PC-9 (cell line): ENCODE measurements around the gene SLC35F3. TPM values are rescaled to one million over a fixed set of nuclear protein-coding genes. Genes with fewer than 3 reads are reported as not detected.

Experiments used
- BruUV-seq: library from RNA; stranded (reverse); fragments of 400-500 nt; replicated peaks from 2 replicates; lab custom pipeline; 2021; lab: Mats Ljungman, UMichigan
- CTCF ChIA-PET: fragments of 300-600 bp; sonication (Branson Sonifier 250); formaldehyde crosslinking; loops from one replicate; lab custom pipeline; 2022; ENCODE audit warnings: antibody characterized with exemption; lab: Charles Lee
- POLR2A ChIA-PET: fragments of 300-600 bp; sonication (Branson Sonifier 250); formaldehyde crosslinking; loops from one replicate; lab custom pipeline; 2022; ENCODE audit warnings: antibody characterized with exemption; ENCODE audit not compliant: unreplicated experiment; lab: Charles Lee
- DNase-seq, 2 experiments: peaks; one replicate each; pipeline versions ENCODE4 v3.0.0 to v3.0.0-alpha.2; 2015 to 2022; ENCODE audit warnings: mixed read lengths in 1 of 2
- H2AFZ ChIP-seq: fragments of 200-600 bp; sonication (generic); 2 replicates; pipeline ENCODE4 v1.8.1; 2017; ENCODE audit warnings: antibody characterized with exemption
- H3F3A ChIP-seq: fragments of 200-600 bp; sonication (generic); 2 replicates; pipeline ENCODE4 v1.8.1; 2017; ENCODE audit warnings: antibody characterized with exemption, mild to moderate bottlenecking, low read depth; ENCODE audit not compliant: insufficient read depth
- H3K27ac ChIP-seq: fragments of 200-600 bp; sonication (generic); 2 replicates; pipeline ENCODE4 v1.6.1; 2016; ENCODE audit warnings: mixed run types
- H3K27me3 ChIP-seq: fragments of 200-600 bp; sonication (generic); 2 replicates; pipeline ENCODE4 v1.6.1; 2016; ENCODE audit warnings: low read depth, mixed run types; ENCODE audit not compliant: insufficient read depth
- H3K36me3 ChIP-seq: fragments of 200-600 bp; sonication (generic); 2 replicates; pipeline ENCODE4 v1.6.1; 2016; ENCODE audit warnings: low read depth, mixed run types
- H3K4me1 ChIP-seq: fragments of 200-600 bp; sonication (generic); replicated peaks from 2 replicates; pipeline ENCODE4 v1.6.1; 2016; ENCODE audit warnings: mixed run types; ENCODE audit not compliant: insufficient read depth
- H3K4me2 ChIP-seq: fragments of 200-600 bp; sonication (generic); 2 replicates; pipeline ENCODE4 v1.6.1; 2017; ENCODE audit warnings: mixed run types
- H3K4me3 ChIP-seq: fragments of 200-600 bp; sonication (generic); 2 replicates; pipeline ENCODE4 v1.6.1; 2016; ENCODE audit warnings: mixed run types
- H3K79me2 ChIP-seq: fragments of 200-600 bp; sonication (generic); 2 replicates; pipeline ENCODE4 v1.6.1; 2017; ENCODE audit warnings: low read depth, mixed run types
- H3K9me2 ChIP-seq: fragments of 200-600 bp; sonication (generic); 2 replicates; pipeline ENCODE4 v1.8.1; 2017; ENCODE audit warnings: mild to moderate bottlenecking; ENCODE audit not compliant: insufficient read depth
- H3K9me3 ChIP-seq: fragments of 200-600 bp; sonication (generic); 2 replicates; pipeline ENCODE4 v1.8.1; 2016; ENCODE audit warnings: low read depth; ENCODE audit not compliant: insufficient read depth
- H4K20me1 ChIP-seq: fragments of 200-600 bp; sonication (generic); 2 replicates; pipeline ENCODE4 v1.8.1; 2017; ENCODE audit not compliant: insufficient read depth
- EZH2 ChIP-seq: fragments of 200-600 bp; sonication (generic); IDR thresholded peaks from 2 replicates; pipeline ENCODE4 v1.8.0; 2017; ENCODE audit warnings: antibody characterized with exemption, low read depth
- intact Hi-C: fragments of 100-400 bp; cut with micrococcal nuclease; formaldehyde crosslinking; loops from one replicate; pipeline ENCODE4 v1.10.0; 2022; ENCODE audit not compliant: unreplicated experiment
- total RNA-seq: library from RNA; stranded (reverse); gene quantifications from 2 replicates; pipeline ENCODE4 v1.2.3, GENCODE V29; 2021
- TF ChIP-seq, protein P1 (sequence below): fragments of 200-600 bp; sonication (generic); conservative IDR thresholded peaks from 2 replicates; pipeline ENCODE4 v1.6.1; 2017; ENCODE audit warnings: mixed run types, antibody characterized with exemption, mild to moderate bottlenecking, moderate library complexity

SLC35F3 gene
- total RNA-seq, 1 experiment from 2014 or later = 6.1 TPM

DNA sequence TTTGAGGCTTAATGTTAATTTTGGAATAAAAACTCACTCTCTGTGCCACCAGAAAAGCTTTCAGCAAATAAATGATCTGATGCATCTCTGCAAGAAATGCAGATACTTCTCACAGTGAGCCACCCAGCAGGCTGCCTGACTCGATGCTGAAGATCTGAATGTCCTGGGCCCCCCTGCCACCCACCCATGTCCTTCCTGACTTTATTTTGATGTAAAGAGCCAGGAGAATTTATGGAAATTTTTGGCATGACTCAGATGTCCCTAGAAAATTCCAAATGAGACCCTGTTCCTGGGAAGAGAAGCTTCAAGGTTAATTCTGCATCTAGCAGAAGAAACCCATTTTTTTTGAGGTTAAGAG lies 406.0 kb downstream of the SLC35F3 start:
- BruUV-seq = no TSS peak
- Histone ChIP-seq H3K9me3 (no peaks in the 10 kb centered on the region), H3K4me2 (no peak overlapping the region; the same call in 1 of the 2 replicates), H3K36me3 (no peaks in the 10 kb centered on the region), H4K20me1 (no peaks in the 10 kb centered on the region), H3K27ac (no peak overlapping the region), H3K4me1 (peaks cover 8% of the 10 kb centered on the region), H3K4me3 (no peak overlapping the region), H3F3A (no peaks in the 10 kb centered on the region), H2AFZ (no peak overlapping the region), H3K9me2 (no peaks in the 10 kb centered on the region), H3K79me2 (no peaks in the 10 kb centered on the region), H3K27me3 (no peaks in the 10 kb centered on the region)
- ChIA-PET CTCF (interaction anchor here (0.5 to 1.8 kb wide), 7 partner anchors 64 to 178 kb away, joined by 3 to 12 read pairs (median 4); no protein-coding TSS in a partner anchor), POLR2A (interaction anchor here (0.6 kb wide), 2 partner anchors 62 to 800 kb away, joined by 4 read pairs; no protein-coding TSS in a partner anchor)
- no peak for DNase-seq
- TF ChIP-seq, protein P1, sequence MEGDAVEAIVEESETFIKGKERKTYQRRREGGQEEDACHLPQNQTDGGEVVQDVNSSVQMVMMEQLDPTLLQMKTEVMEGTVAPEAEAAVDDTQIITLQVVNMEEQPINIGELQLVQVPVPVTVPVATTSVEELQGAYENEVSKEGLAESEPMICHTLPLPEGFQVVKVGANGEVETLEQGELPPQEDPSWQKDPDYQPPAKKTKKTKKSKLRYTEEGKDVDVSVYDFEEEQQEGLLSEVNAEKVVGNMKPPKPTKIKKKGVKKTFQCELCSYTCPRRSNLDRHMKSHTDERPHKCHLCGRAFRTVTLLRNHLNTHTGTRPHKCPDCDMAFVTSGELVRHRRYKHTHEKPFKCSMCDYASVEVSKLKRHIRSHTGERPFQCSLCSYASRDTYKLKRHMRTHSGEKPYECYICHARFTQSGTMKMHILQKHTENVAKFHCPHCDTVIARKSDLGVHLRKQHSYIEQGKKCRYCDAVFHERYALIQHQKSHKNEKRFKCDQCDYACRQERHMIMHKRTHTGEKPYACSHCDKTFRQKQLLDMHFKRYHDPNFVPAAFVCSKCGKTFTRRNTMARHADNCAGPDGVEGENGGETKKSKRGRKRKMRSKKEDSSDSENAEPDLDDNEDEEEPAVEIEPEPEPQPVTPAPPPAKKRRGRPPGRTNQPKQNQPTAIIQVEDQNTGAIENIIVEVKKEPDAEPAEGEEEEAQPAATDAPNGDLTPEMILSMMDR = no peak
- no peak for TF ChIP-seq EZH2
- intact Hi-C loops = loop anchor here (1.0 to 5.0 kb wide), 3 partner anchors 156 to 913 kb away; no protein-coding TSS in a partner anchor

DNA sequence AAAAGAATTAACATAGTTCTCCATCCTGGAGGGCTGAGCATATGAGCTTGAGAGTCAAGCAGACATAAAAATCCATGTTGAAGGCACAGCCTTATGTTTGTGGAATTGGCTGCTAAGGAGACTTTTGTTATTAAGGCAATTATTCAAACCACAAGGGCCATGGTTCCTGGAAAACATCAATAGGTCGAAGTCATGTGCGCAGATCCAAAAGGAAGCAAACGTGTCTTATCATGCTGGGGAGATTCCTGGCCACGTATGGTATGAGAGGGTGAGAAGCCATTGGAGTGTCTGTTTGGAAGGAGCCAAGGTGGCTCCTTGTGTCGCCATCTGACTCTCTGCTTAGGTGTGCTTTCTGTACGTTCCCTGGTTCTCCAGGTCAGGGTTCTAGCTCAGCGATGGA lies 406.9 kb downstream of the SLC35F3 start:
- Histone ChIP-seq H4K20me1 (no peaks in the 10 kb centered on the region), H3K79me2 (no peaks in the 10 kb centered on the region), H3K27ac (no peak overlapping the region), H2AFZ (no peak overlapping the region), H3K4me1 (peaks cover 13% of the 10 kb centered on the region), H3K27me3 (no peaks in the 10 kb centered on the region), H3F3A (no peaks in the 10 kb centered on the region), H3K9me3 (no peaks in the 10 kb centered on the region), H3K36me3 (no peaks in the 10 kb centered on the region), H3K9me2 (no peaks in the 10 kb centered on the region), H3K4me2 (no peak overlapping the region), H3K4me3 (no peak overlapping the region)
- TF ChIP-seq, protein P1 = no peak
- TF ChIP-seq EZH2 = no peak
- intact Hi-C loops = loop anchor here (5.0 kb wide), 1 partner anchor 914 kb away; no protein-coding TSS in a partner anchor
- CTCF ChIA-PET = no interaction called here
- no TSS peak for BruUV-seq
- POLR2A ChIA-PET = no interaction called here
- DNase-seq = no peak

DNA sequence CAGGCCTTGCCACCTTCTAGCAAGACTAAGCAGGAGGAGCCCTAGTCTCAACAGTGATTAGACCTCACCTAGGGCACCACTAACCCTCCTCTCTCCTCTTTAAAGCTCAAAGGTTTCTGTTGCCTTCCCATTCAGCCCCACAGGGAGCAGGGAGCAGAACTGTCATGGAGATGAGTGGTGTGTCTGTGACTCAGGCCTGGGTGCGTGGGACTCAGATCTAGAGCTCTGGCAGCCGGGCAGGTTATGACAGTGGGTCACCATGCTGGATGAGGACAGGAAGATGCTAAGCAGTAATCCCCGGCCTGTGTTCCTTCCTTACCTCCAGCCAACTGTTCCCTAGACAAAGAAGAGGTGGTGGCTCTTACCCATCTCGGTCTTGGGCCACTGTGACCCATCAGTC lies 408.7 kb downstream of the SLC35F3 start:
- DNase-seq = no peak
- Histone ChIP-seq H3F3A (no peaks in the 10 kb centered on the region), H3K4me1 (peaks cover 13% of the 10 kb centered on the region), H3K36me3 (no peaks in the 10 kb centered on the region), H2AFZ (no peak overlapping the region), H3K9me2 (no peaks in the 10 kb centered on the region), H3K9me3 (no peaks in the 10 kb centered on the region), H3K4me2 (no peak overlapping the region), H3K27ac (no peak overlapping the region), H3K27me3 (no peaks in the 10 kb centered on the region), H4K20me1 (no peaks in the 10 kb centered on the region), H3K4me3 (no peak overlapping the region), H3K79me2 (no peaks in the 10 kb centered on the region)
- intact Hi-C loops = loop anchor here (5.0 kb wide), 1 partner anchor 916 kb away; no protein-coding TSS in a partner anchor
- ChIA-PET CTCF (no interaction called here), POLR2A (no interaction called here)
- no TSS peak for BruUV-seq
- TF ChIP-seq EZH2 = no peak
- TF ChIP-seq, protein P1 = no peak
